Left ventricle myocardium inferior (tissue), 1 donor: ENCODE measurements around the gene HOTAIR. TPM values are rescaled to one million over a fixed set of nuclear protein-coding genes. Genes with fewer than 3 reads are reported as not detected.

ENCODE experiments used
- DNase-seq: peaks from one replicate; pipeline ENCODE4 v3.0.0-alpha.2; 2020
- H3K27ac ChIP-seq: fragments of 200-600 bp; replicated peaks from 2 replicates; pipeline ENCODE4 v1.8.0; 2021
- H3K27me3 ChIP-seq: fragments of 200-600 bp; 2 replicates; pipeline ENCODE4 v1.8.0; 2021; ENCODE audit warnings: low read depth
- H3K36me3 ChIP-seq: fragments of 200-600 bp; 2 replicates; pipeline ENCODE4 v1.8.0; 2021
- H3K4me1 ChIP-seq: fragments of 200-600 bp; 2 replicates; pipeline ENCODE4 v1.8.0; 2021
- H3K4me3 ChIP-seq: fragments of 200-600 bp; 2 replicates; pipeline ENCODE4 v1.8.0; 2021; ENCODE audit warnings: mild to moderate bottlenecking, moderate library complexity
- H3K9me3 ChIP-seq: fragments of 200-600 bp; replicated peaks from 2 replicates; pipeline ENCODE4 v1.8.0; 2021
- CTCF ChIP-seq: fragments of 200-600 bp; IDR thresholded peaks from 2 replicates; pipeline ENCODE4 v1.8.0; 2021; ENCODE audit warnings: antibody characterized with exemption, mild to moderate bottlenecking, borderline replicate concordance
- intact Hi-C: fragments of 100-400 bp; cut with micrococcal nuclease; formaldehyde crosslinking; loops from one replicate; pipeline ENCODE4 v1.11.0; 2022
- total RNA-seq: library from RNA; stranded (reverse); fragmentation: NEBNext Ultra II Directional; extraction: Animal tissue kit (Norgen Biotek cat#: 25700); gene quantifications from one replicate; pipeline ENCODE4 v1.2.1, GENCODE V29; 2021
- donor health status: DM: no; HTN: yes; CAD: no; lungs with severe emphysema.

HOTAIR gene
- total RNA-seq, 1 donor from 2014 or later = not detected

GRCh38 chr12:54017027-54017788, 42.5 kb upstream of the HOTAIR start:
- peaks cover 48% of the 10 kb centered on the region for H3K4me1 ChIP-seq

GRCh38 chr12:54016478-54016964, 41.8 kb upstream of the HOTAIR start:
- H3K4me1 ChIP-seq = peaks cover 48% of the 10 kb centered on the region
- TF ChIP-seq CTCF = no peak
- no peak overlapping the region for H3K27ac ChIP-seq
- H3K9me3 ChIP-seq = no peaks in the 10 kb centered on the region
- intact Hi-C loops = no loop called here
- no peaks in the 10 kb centered on the region for H3K36me3 ChIP-seq
- peak overlapping the region; percentile 66 for H3K4me3 ChIP-seq
- DNase-seq = no peak
- H3K27me3 ChIP-seq = peaks cover 100% of the 10 kb centered on the region

More at GRCh38 chr12:54017027-54017788, 42.5 kb upstream of the HOTAIR start:
- H3K4me3 ChIP-seq = peak overlapping the region; percentile 66
- intact Hi-C loops = no loop called here
- DNase-seq = no peak
- H3K9me3 ChIP-seq = no peaks in the 10 kb centered on the region
- H3K27ac ChIP-seq = no peak overlapping the region
- H3K36me3 ChIP-seq = no peaks in the 10 kb centered on the region
- TF ChIP-seq CTCF = no peak
- peaks cover 100% of the 10 kb centered on the region for H3K27me3 ChIP-seq

DNA sequence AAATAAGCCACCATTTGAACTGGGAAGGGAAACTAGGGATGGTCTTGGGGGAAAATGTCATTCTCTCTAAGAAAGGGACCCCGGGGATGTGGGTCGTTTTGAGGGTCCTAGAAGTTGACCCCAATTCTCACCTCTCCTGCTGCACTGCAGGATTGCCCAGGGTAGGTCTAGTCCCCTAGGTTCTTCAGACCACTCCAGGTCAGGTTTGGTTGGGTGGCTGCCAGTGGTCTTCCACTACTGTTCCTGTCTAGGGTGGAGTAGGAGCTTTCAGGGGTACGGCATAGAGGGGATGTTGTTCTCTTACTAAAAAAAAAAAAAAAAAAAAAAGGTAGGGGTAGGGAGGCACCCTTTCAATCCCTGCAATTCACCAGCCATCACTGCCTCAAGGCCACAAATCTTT, 41.3 kb upstream of the HOTAIR start:
- Histone ChIP-seq H3K27ac (no peak overlapping the region), H3K36me3 (no peaks in the 10 kb centered on the region), H3K9me3 (no peaks in the 10 kb centered on the region), H3K27me3 (peaks cover 100% of the 10 kb centered on the region), H3K4me3 (no peak overlapping the region), H3K4me1 (peaks cover 48% of the 10 kb centered on the region)
- intact Hi-C loops = no loop called here
- no peak for TF ChIP-seq CTCF
- DNase-seq = no peak

GRCh38 chr12:54015018-54015931, 40.5 kb upstream of the HOTAIR start:
- H3K36me3 ChIP-seq = no peaks in the 10 kb centered on the region
- intact Hi-C loops = no loop called here
- H3K9me3 ChIP-seq = no peaks in the 10 kb centered on the region
- no peak overlapping the region for H3K27ac ChIP-seq
- no peak for TF ChIP-seq CTCF
- no peak overlapping the region for H3K4me3 ChIP-seq
- H3K27me3 ChIP-seq = peaks cover 100% of the 10 kb centered on the region
- peaks cover 44% of the 10 kb centered on the region for H3K4me1 ChIP-seq
- DNase-seq = no peak

- no peak overlapping the region for H3K4me3 ChIP-seq
Measured at GRCh38 chr12:54014377-54015017, 39.7 kb upstream of the HOTAIR start.

More at GRCh38 chr12:54014377-54015017, 39.7 kb upstream of the HOTAIR start:
- Histone ChIP-seq H3K36me3 (no peaks in the 10 kb centered on the region), H3K9me3 (no peaks in the 10 kb centered on the region), H3K4me1 (peaks cover 38% of the 10 kb centered on the region), H3K27ac (no peak overlapping the region), H3K27me3 (peaks cover 100% of the 10 kb centered on the region)
- no peak for DNase-seq
- intact Hi-C loops = no loop called here
- TF ChIP-seq CTCF = no peak
